Mesendoderm (in vitro differentiated cells): ENCODE data around the gene MARK3.

Experiments
- DNase-seq: peaks from one replicate; pipeline ENCODE4 v3.0.0; 2013
- H2AK5ac ChIP-seq: 2 replicates; pipeline ENCODE4 v1.6.1; 2013; ENCODE audit warnings: low read length, inconsistent platforms
- H2BK120ac ChIP-seq: 2 replicates; pipeline ENCODE4 v1.6.1; 2013; ENCODE audit warnings: low read depth, mild to moderate bottlenecking, low read length, moderate library complexity, mixed read lengths
- H2BK15ac ChIP-seq: replicated peaks from 2 replicates; pipeline ENCODE4 v1.6.1; 2013; ENCODE audit warnings: low read depth, mild to moderate bottlenecking, moderate library complexity
- H2BK5ac ChIP-seq: 2 replicates; pipeline ENCODE4 v1.6.1; 2013; ENCODE audit warnings: low read length, inconsistent platforms
- H3K18ac ChIP-seq: 2 replicates; pipeline ENCODE4 v1.6.1; 2013; ENCODE audit warnings: mild to moderate bottlenecking, low read length, mixed read lengths
- H3K23ac ChIP-seq: one replicate; pipeline ENCODE4 v1.6.1; 2013; ENCODE audit warnings: low read length
- H3K27ac ChIP-seq: 2 replicates; pipeline ENCODE4 v1.5.1; 2013; ENCODE audit warnings: low read depth, mild to moderate bottlenecking, inconsistent platforms, low read length, moderate library complexity
- H3K27me3 ChIP-seq: 2 replicates; pipeline ENCODE4 v1.6.1; 2013; ENCODE audit warnings: low read length, control low read depth, mild to moderate bottlenecking, inconsistent platforms; ENCODE audit not compliant: insufficient read depth, poor library complexity
- H3K36me3 ChIP-seq: 2 replicates; pipeline ENCODE4 v1.6.1; 2013; ENCODE audit warnings: low read length, inconsistent platforms; ENCODE audit not compliant: control insufficient read depth, insufficient read depth
- H3K4ac ChIP-seq: one replicate; pipeline ENCODE4 v1.6.1; 2013; ENCODE audit warnings: low read depth, mild to moderate bottlenecking, low read length, moderate library complexity
- H3K4me1 ChIP-seq: 2 replicates; pipeline ENCODE4 v1.6.1; 2013; ENCODE audit warnings: low read depth, low read length, inconsistent platforms; ENCODE audit not compliant: control insufficient read depth
- H3K4me2 ChIP-seq: 2 replicates; pipeline ENCODE4 v1.6.1; 2013; ENCODE audit warnings: low read length
- H3K4me3 ChIP-seq: 2 replicates; pipeline ENCODE4 v1.5.1; 2013; ENCODE audit warnings: mild to moderate bottlenecking, low read length
- H3K56ac ChIP-seq: one replicate; pipeline ENCODE4 v1.6.1; 2013; ENCODE audit warnings: low read length
- H3K79me1 ChIP-seq: 2 replicates; pipeline ENCODE4 v1.6.1; 2013; ENCODE audit warnings: low read length, inconsistent platforms
- H3K79me2 ChIP-seq: 2 replicates; pipeline ENCODE4 v1.6.1; 2013; ENCODE audit warnings: mild to moderate bottlenecking, low read length; ENCODE audit not compliant: control insufficient read depth, insufficient read depth
- H3K9ac ChIP-seq: 2 replicates; pipeline ENCODE4 v1.6.1; 2013; ENCODE audit warnings: low read length, inconsistent platforms
- H4K5ac ChIP-seq: one replicate; pipeline ENCODE4 v1.6.1; 2013; ENCODE audit warnings: low read length
- H4K8ac ChIP-seq: one replicate; pipeline ENCODE4 v1.6.1; 2013; ENCODE audit warnings: low read depth, mild to moderate bottlenecking, control low read depth, low read length, moderate library complexity
- WGBS: extraction: QIAGEN DNeasy Blood & Tissue Kit; methylation state at CpG from one replicate; pipeline ENCODE4 v1.1.7; 2013; ENCODE audit warnings: low lambda C conversion rate, missing lambda C conversion rate; ENCODE audit not compliant: insufficient coverage; ENCODE audit errors: extremely low coverage; 5-methylcytosine and 5-hydroxymethylcytosine counted together

Gene MARK3

GRCh38 chr14:103341250-103342129, 43.7 kb upstream of the MARK3 start:
- Histone ChIP-seq H3K27ac (no peak overlapping the region), H3K56ac (no peak overlapping the region), H3K79me1 (peaks cover 14% of the 10 kb centered on the region), H3K4me3 (no peak overlapping the region), H3K36me3 (peaks cover 37% of the 10 kb centered on the region), H4K8ac (no peak overlapping the region), H3K18ac (no peak overlapping the region), H3K4me1 (no peaks in the 10 kb centered on the region), H3K79me2 (peaks cover 1% of the 10 kb centered on the region), H4K5ac (no peak overlapping the region), H2AK5ac (no peak overlapping the region), H3K9ac (no peak overlapping the region), H3K27me3 (no peaks in the 10 kb centered on the region), H2BK120ac (no peak overlapping the region), H2BK15ac (no peak overlapping the region), H2BK5ac (no peak overlapping the region), H3K23ac (no peak overlapping the region), H3K4me2 (no peak overlapping the region), H3K4ac (no peak overlapping the region)
- no peak for DNase-seq
- WGBS = no CpG with 5 or more reads among the region's 5 CpGs

DNA sequence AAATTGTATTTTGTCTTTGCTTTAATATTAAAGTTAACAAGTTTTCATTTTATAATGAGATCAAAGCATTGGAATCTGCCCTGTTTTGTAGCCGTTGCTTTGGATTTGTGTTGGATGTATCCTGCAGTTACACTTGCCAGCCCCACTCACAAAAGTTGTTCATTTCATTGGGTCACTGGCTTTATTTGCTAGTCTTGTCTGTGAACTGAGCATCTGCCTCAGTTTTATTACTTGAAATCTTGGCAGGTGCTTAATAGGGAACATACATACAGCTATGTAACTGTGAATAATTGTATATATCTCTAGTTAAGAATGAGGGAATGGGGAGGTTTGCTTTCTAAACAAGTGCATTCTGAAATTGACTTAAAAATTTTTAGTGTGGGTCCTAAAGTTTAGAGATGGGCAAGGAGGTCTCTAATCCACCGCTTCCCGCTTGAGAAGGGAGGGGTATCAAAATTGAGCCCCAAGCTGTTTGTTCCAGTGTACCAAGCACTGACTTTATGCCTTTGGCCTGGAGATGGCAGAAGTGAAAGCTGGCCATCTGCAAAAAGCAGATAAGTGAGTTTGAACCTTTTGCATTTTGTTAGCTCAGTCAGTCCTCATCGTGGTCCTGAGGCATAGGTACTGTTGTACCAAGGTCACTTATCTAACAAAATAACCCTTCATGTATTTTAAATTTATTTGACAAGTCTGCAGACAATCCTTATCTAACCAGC, 41.9 kb upstream of the MARK3 start:
- H3K4ac ChIP-seq = no peak overlapping the region
- no peak overlapping the region for H3K4me2 ChIP-seq
- peaks cover 6% of the 10 kb centered on the region for H3K79me1 ChIP-seq
- no peak overlapping the region for H4K8ac ChIP-seq
- no peak overlapping the region for H3K27ac ChIP-seq
- WGBS = no CpG with 5 or more reads among the region's 4 CpGs
- no peak overlapping the region for H4K5ac ChIP-seq
- no peak overlapping the region for H2BK120ac ChIP-seq
- H3K18ac ChIP-seq = no peak overlapping the region
- H3K4me3 ChIP-seq = no peak overlapping the region
- H3K36me3 ChIP-seq = peaks cover 24% of the 10 kb centered on the region
- DNase-seq = no peak
- H3K27me3 ChIP-seq = no peaks in the 10 kb centered on the region
- no peaks in the 10 kb centered on the region for H3K4me1 ChIP-seq
- H2BK15ac ChIP-seq = no peak overlapping the region
- no peak overlapping the region for H3K9ac ChIP-seq
- H3K79me2 ChIP-seq = no peaks in the 10 kb centered on the region
- no peak overlapping the region for H2AK5ac ChIP-seq
- no peak overlapping the region for H3K56ac ChIP-seq
- no peak overlapping the region for H2BK5ac ChIP-seq
- H3K23ac ChIP-seq = no peak overlapping the region

GRCh38 chr14:103343905-103344797, 41.1 kb upstream of the MARK3 start:
- Histone ChIP-seq H3K79me1 (peaks cover 2% of the 10 kb centered on the region), H2BK120ac (no peak overlapping the region), H3K79me2 (no peaks in the 10 kb centered on the region), H3K4ac (no peak overlapping the region), H2BK5ac (no peak overlapping the region), H3K4me1 (no peaks in the 10 kb centered on the region), H4K8ac (no peak overlapping the region), H3K4me3 (no peak overlapping the region), H2AK5ac (no peak overlapping the region), H3K4me2 (no peak overlapping the region), H3K23ac (no peak overlapping the region), H3K27me3 (no peaks in the 10 kb centered on the region), H4K5ac (no peak overlapping the region), H2BK15ac (no peak overlapping the region), H3K9ac (no peak overlapping the region), H3K27ac (no peak overlapping the region), H3K18ac (no peak overlapping the region), H3K56ac (no peak overlapping the region), H3K36me3 (peaks cover 20% of the 10 kb centered on the region)
- no CpG with 5 or more reads among the region's 5 CpGs for WGBS
- DNase-seq = no peak

DNA sequence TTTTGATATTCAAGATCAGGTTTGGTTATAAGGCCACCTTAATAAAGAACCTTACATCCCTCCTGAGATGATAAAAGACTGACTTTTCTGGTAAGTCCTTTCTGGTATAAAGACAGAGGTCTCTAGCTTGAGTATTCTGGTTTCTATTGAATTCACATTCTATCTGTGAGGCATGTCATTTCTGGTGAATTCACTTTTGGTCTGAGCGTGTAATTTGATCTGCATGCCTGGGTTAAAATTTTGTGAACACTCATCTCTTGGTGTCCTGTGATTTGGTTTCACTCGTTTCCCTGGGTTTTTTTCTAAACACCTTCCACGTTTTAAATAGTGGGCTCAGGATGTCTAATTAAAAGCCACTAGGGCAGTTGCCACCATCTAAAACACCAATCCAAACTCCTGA, 38.9 kb upstream of the MARK3 start:
- Histone ChIP-seq H3K4ac (no peak overlapping the region), H3K27ac (no peak overlapping the region), H3K79me2 (no peaks in the 10 kb centered on the region), H3K4me1 (no peaks in the 10 kb centered on the region), H2BK5ac (no peak overlapping the region), H4K5ac (no peak overlapping the region), H3K18ac (no peak overlapping the region), H2BK15ac (no peak overlapping the region), H3K4me2 (no peak overlapping the region), H3K56ac (no peak overlapping the region), H2BK120ac (no peak overlapping the region), H3K4me3 (no peak overlapping the region), H4K8ac (no peak overlapping the region), H2AK5ac (no peak overlapping the region), H3K9ac (no peak overlapping the region), H3K27me3 (no peaks in the 10 kb centered on the region), H3K23ac (no peak overlapping the region), H3K36me3 (peaks cover 10% of the 10 kb centered on the region), H3K79me1 (no peaks in the 10 kb centered on the region)
- WGBS = no CpG with 5 or more reads among the region's 3 CpGs
- DNase-seq = no peak

DNA sequence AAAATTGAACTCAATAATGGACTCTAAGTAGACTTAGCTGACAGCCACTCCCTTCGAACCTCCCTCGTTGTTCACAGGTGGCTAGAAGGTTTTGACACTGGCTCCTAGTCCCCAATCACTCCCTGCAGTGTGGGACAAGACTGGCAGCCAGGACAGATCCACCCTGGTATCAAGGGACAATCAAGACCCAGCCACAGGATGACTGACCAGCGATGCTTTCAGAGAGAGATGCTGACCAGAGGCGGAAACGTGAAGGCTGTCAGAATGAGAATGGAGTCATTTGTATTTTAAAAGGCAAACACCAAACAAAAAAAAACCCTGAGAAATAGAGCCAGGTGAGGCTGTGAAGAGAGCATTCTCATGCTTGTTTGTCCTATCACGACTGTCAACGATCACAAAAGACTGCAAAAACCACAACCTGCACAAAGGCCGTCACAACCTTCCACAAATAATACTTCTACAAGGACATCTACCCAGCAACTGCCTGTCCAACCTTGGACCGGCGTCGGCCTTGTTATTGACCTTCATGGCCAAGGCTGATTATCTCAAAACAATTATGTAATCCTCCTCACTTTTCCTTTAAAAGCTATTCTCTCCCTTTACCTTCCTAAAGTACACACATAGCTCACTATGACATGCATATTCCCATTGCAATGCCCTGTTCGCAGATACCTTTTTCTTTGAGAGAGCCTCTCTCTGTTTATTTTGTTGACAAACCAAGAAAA, 38.0 kb upstream of the MARK3 start:
- no peak overlapping the region for H2BK5ac ChIP-seq
- no peak overlapping the region for H3K18ac ChIP-seq
- H3K4me3 ChIP-seq = no peak overlapping the region
- H3K56ac ChIP-seq = no peak overlapping the region
- H3K4me2 ChIP-seq = no peak overlapping the region
- no peak overlapping the region for H4K5ac ChIP-seq
- H3K79me1 ChIP-seq = no peaks in the 10 kb centered on the region
- H4K8ac ChIP-seq = no peak overlapping the region
- WGBS = no CpG with 5 or more reads among the region's 12 CpGs
- H3K27ac ChIP-seq = no peak overlapping the region
- H2BK15ac ChIP-seq = no peak overlapping the region
- no peak for DNase-seq
- H3K4ac ChIP-seq = no peak overlapping the region
- H3K36me3 ChIP-seq = peaks cover 8% of the 10 kb centered on the region
- H3K9ac ChIP-seq = no peak overlapping the region
- no peak overlapping the region for H2AK5ac ChIP-seq
- no peak overlapping the region for H3K23ac ChIP-seq
- H2BK120ac ChIP-seq = no peak overlapping the region
- H3K79me2 ChIP-seq = no peaks in the 10 kb centered on the region
- H3K27me3 ChIP-seq = no peaks in the 10 kb centered on the region
- no peaks in the 10 kb centered on the region for H3K4me1 ChIP-seq
